ENCODE data around the gene RANBP17. TPM values are rescaled to one million over a fixed set of nuclear protein-coding genes. Genes with fewer than 3 reads are reported as not detected.

Gene RANBP17
- total RNA-seq, 1 experiment from 2014 or later, result not detected

GRCh38 chr5:171221916-171222315 lies 360.1 kb downstream of the RANBP17 start:
- no peaks in the 10 kb centered on the region for H4K20me1 ChIP-seq (ENCODE audit: insufficient read depth, low read depth, low read length)
- no peaks in the 10 kb centered on the region for H3K27me3 ChIP-seq (ENCODE audit: low read length)
- H3K9me3 ChIP-seq (ENCODE audit: low read length), result no peaks in the 10 kb centered on the region

GRCh38 chr5:171223927-171224326 lies 362.1 kb downstream of the RANBP17 start:
- Histone ChIP-seq H4K20me1 (ENCODE audit: insufficient read depth, low read depth, low read length) (no peaks in the 10 kb centered on the region), H3K27me3 (ENCODE audit: low read length) (no peaks in the 10 kb centered on the region), H3K27ac (ENCODE audit: low read length) (no peak overlapping the region), H3K9me2 (replicated peaks; ENCODE audit: insufficient read depth, low read length) (no peaks in the 10 kb centered on the region), H2AFZ (ENCODE audit: low read length) (no peak overlapping the region), H3K36me3 (ENCODE audit: insufficient read depth, low read length) (no peaks in the 10 kb centered on the region), H3K79me2 (ENCODE audit: low read length) (no peaks in the 10 kb centered on the region), H3K4me1 (ENCODE audit: low read length) (no peaks in the 10 kb centered on the region), H3K4me2 (ENCODE audit: low read depth, low read length, poor library complexity, severe bottlenecking) (no peak overlapping the region), H3K9me3 (ENCODE audit: low read length) (no peaks in the 10 kb centered on the region), H3K4me3 (ENCODE audit: low read length) (no peak overlapping the region), H3K9ac (ENCODE audit: low read length) (no peak overlapping the region)
- DNase-seq, result no peak

More at GRCh38 chr5:171221916-171222315, 360.1 kb downstream of the RANBP17 start:
- Histone ChIP-seq H3K9ac (ENCODE audit: low read length) (no peak overlapping the region), H3K4me2 (ENCODE audit: low read depth, low read length, poor library complexity, severe bottlenecking) (no peak overlapping the region), H3K9me2 (replicated peaks; ENCODE audit: insufficient read depth, low read length) (no peaks in the 10 kb centered on the region), H2AFZ (ENCODE audit: low read length) (no peak overlapping the region), H3K79me2 (ENCODE audit: low read length) (no peaks in the 10 kb centered on the region), H3K4me1 (ENCODE audit: low read length) (no peaks in the 10 kb centered on the region), H3K27ac (ENCODE audit: low read length) (no peak overlapping the region), H3K36me3 (ENCODE audit: insufficient read depth, low read length) (no peaks in the 10 kb centered on the region), H3K4me3 (ENCODE audit: low read length) (no peak overlapping the region)
- no peak for DNase-seq

GRCh38 chr5:171226096-171226754 lies 364.4 kb downstream of the RANBP17 start:
- Histone ChIP-seq H3K4me3 (ENCODE audit: low read length) (no peak overlapping the region), H3K9me2 (replicated peaks; ENCODE audit: insufficient read depth, low read length) (no peaks in the 10 kb centered on the region), H3K4me1 (ENCODE audit: low read length) (no peaks in the 10 kb centered on the region), H4K20me1 (ENCODE audit: insufficient read depth, low read depth, low read length) (no peaks in the 10 kb centered on the region), H3K27ac (ENCODE audit: low read length) (no peak overlapping the region), H3K9me3 (ENCODE audit: low read length) (no peaks in the 10 kb centered on the region), H3K4me2 (ENCODE audit: low read depth, low read length, poor library complexity, severe bottlenecking) (no peak overlapping the region), H3K27me3 (ENCODE audit: low read length) (no peaks in the 10 kb centered on the region), H2AFZ (ENCODE audit: low read length) (no peak overlapping the region), H3K36me3 (ENCODE audit: insufficient read depth, low read length) (no peaks in the 10 kb centered on the region), H3K9ac (ENCODE audit: low read length) (no peak overlapping the region), H3K79me2 (ENCODE audit: low read length) (no peaks in the 10 kb centered on the region)
- peak; percentile 30 for DNase-seq

- Histone ChIP-seq H3K36me3 (ENCODE audit: insufficient read depth, low read length) (no peaks in the 10 kb centered on the region), H3K79me2 (ENCODE audit: low read length) (no peaks in the 10 kb centered on the region), H3K9me3 (ENCODE audit: low read length) (no peaks in the 10 kb centered on the region), H3K9me2 (replicated peaks; ENCODE audit: insufficient read depth, low read length) (no peaks in the 10 kb centered on the region), H3K27me3 (ENCODE audit: low read length) (no peaks in the 10 kb centered on the region), H3K27ac (ENCODE audit: low read length) (no peak overlapping the region), H3K4me3 (ENCODE audit: low read length) (no peak overlapping the region), H3K9ac (ENCODE audit: low read length) (no peak overlapping the region), H3K4me2 (ENCODE audit: low read depth, low read length, poor library complexity, severe bottlenecking) (no peak overlapping the region), H2AFZ (ENCODE audit: low read length) (no peak overlapping the region), H3K4me1 (ENCODE audit: low read length) (no peaks in the 10 kb centered on the region), H4K20me1 (ENCODE audit: insufficient read depth, low read depth, low read length) (no peaks in the 10 kb centered on the region)
- DNase-seq, result no peak
These were observed 365.0 kb downstream of the RANBP17 start for GRCh38 chr5:171226864-171227263.

- Histone ChIP-seq H3K4me1 (ENCODE audit: low read length) (no peaks in the 10 kb centered on the region), H3K4me2 (ENCODE audit: low read depth, low read length, poor library complexity, severe bottlenecking) (no peak overlapping the region), H4K20me1 (ENCODE audit: insufficient read depth, low read depth, low read length) (no peaks in the 10 kb centered on the region), H3K27ac (ENCODE audit: low read length) (no peak overlapping the region), H3K36me3 (ENCODE audit: insufficient read depth, low read length) (no peaks in the 10 kb centered on the region), H3K9ac (ENCODE audit: low read length) (no peak overlapping the region), H3K9me3 (ENCODE audit: low read length) (no peaks in the 10 kb centered on the region), H3K27me3 (ENCODE audit: low read length) (no peaks in the 10 kb centered on the region), H3K4me3 (ENCODE audit: low read length) (no peak overlapping the region), H2AFZ (ENCODE audit: low read length) (no peak overlapping the region), H3K9me2 (replicated peaks; ENCODE audit: insufficient read depth, low read length) (no peaks in the 10 kb centered on the region), H3K79me2 (ENCODE audit: low read length) (no peaks in the 10 kb centered on the region)
- no peak for DNase-seq
These were observed 374.8 kb downstream of the RANBP17 start for GRCh38 chr5:171236651-171237050.

GRCh38 chr5:171242521-171242920 lies 380.7 kb downstream of the RANBP17 start:
- Histone ChIP-seq H3K4me2 (ENCODE audit: low read depth, low read length, poor library complexity, severe bottlenecking) (no peak overlapping the region), H3K9ac (ENCODE audit: low read length) (no peak overlapping the region), H3K9me2 (replicated peaks; ENCODE audit: insufficient read depth, low read length) (no peaks in the 10 kb centered on the region), H3K27ac (ENCODE audit: low read length) (no peak overlapping the region), H3K9me3 (ENCODE audit: low read length) (no peaks in the 10 kb centered on the region), H4K20me1 (ENCODE audit: insufficient read depth, low read depth, low read length) (no peaks in the 10 kb centered on the region), H2AFZ (ENCODE audit: low read length) (no peak overlapping the region), H3K27me3 (ENCODE audit: low read length) (no peaks in the 10 kb centered on the region), H3K4me1 (ENCODE audit: low read length) (no peaks in the 10 kb centered on the region), H3K4me3 (ENCODE audit: low read length) (no peak overlapping the region), H3K79me2 (ENCODE audit: low read length) (no peaks in the 10 kb centered on the region), H3K36me3 (ENCODE audit: insufficient read depth, low read length) (no peaks in the 10 kb centered on the region)
- DNase-seq, result no peak

- H3K9me2 ChIP-seq (replicated peaks; ENCODE audit: insufficient read depth, low read length), result no peaks in the 10 kb centered on the region
- no peaks in the 10 kb centered on the region for H3K4me1 ChIP-seq (ENCODE audit: low read length)
- no peaks in the 10 kb centered on the region for H4K20me1 ChIP-seq (ENCODE audit: insufficient read depth, low read depth, low read length)
- H3K9ac ChIP-seq (ENCODE audit: low read length), result no peak overlapping the region
- DNase-seq, result no peak
- no peaks in the 10 kb centered on the region for H3K27me3 ChIP-seq (ENCODE audit: low read length)
- H3K9me3 ChIP-seq (ENCODE audit: low read length), result peaks cover 11% of the 10 kb centered on the region
- H3K4me3 ChIP-seq (ENCODE audit: low read length), result no peak overlapping the region
- no peaks in the 10 kb centered on the region for H3K79me2 ChIP-seq (ENCODE audit: low read length)
- no peak overlapping the region for H2AFZ ChIP-seq (ENCODE audit: low read length)
- no peaks in the 10 kb centered on the region for H3K36me3 ChIP-seq (ENCODE audit: insufficient read depth, low read length)
- H3K4me2 ChIP-seq (ENCODE audit: low read depth, low read length, poor library complexity, severe bottlenecking), result no peak overlapping the region
- no peak overlapping the region for H3K27ac ChIP-seq (ENCODE audit: low read length)
These were observed 384.4 kb downstream of the RANBP17 start for GRCh38 chr5:171246231-171246630.

GRCh38 chr5:171249460-171249859 lies 387.6 kb downstream of the RANBP17 start:
- H3K4me3 ChIP-seq (ENCODE audit: low read length), result no peak overlapping the region
- no peaks in the 10 kb centered on the region for H3K27me3 ChIP-seq (ENCODE audit: low read length)
- H3K36me3 ChIP-seq (ENCODE audit: insufficient read depth, low read length), result no peaks in the 10 kb centered on the region

More at GRCh38 chr5:171249460-171249859, 387.6 kb downstream of the RANBP17 start:
- DNase-seq, result no peak
- Histone ChIP-seq H3K9ac (ENCODE audit: low read length) (no peak overlapping the region), H2AFZ (ENCODE audit: low read length) (no peak overlapping the region), H3K9me2 (replicated peaks; ENCODE audit: insufficient read depth, low read length) (no peaks in the 10 kb centered on the region), H3K4me2 (ENCODE audit: low read depth, low read length, poor library complexity, severe bottlenecking) (no peak overlapping the region), H3K9me3 (ENCODE audit: low read length) (peaks cover 11% of the 10 kb centered on the region), H3K27ac (ENCODE audit: low read length) (no peak overlapping the region), H4K20me1 (ENCODE audit: insufficient read depth, low read depth, low read length) (no peaks in the 10 kb centered on the region), H3K4me1 (ENCODE audit: low read length) (no peaks in the 10 kb centered on the region), H3K79me2 (ENCODE audit: low read length) (no peaks in the 10 kb centered on the region)

Measured in Karpas-422 (cell line).